HUES48 (cell line): ENCODE data around the gene FAM76A.
"Not testable (repeated sequence)": the region's sequence is repeated elsewhere in the genome, so short reads cannot be mapped to it uniquely, and the experiment has no call there.

Experiments used
- H3K27ac ChIP-seq: one replicate; pipeline ENCODE4 v1.7.0; 2013; ENCODE audit warnings: low read depth, low read length, inconsistent platforms
- H3K27me3 ChIP-seq: 2 replicates; pipeline ENCODE4 v1.6.1; 2013; ENCODE audit warnings: mild to moderate bottlenecking, low read length; ENCODE audit not compliant: control insufficient read depth, insufficient read depth
- H3K36me3 ChIP-seq: 2 replicates; pipeline ENCODE4 v1.6.1; 2013; ENCODE audit warnings: low read length; ENCODE audit not compliant: control insufficient read depth, insufficient read depth
- H3K4me1 ChIP-seq: 2 replicates; pipeline ENCODE4 v1.6.1; 2013; ENCODE audit warnings: mild to moderate bottlenecking, low read length; ENCODE audit not compliant: control insufficient read depth, insufficient read depth
- H3K4me3 ChIP-seq: 2 replicates; pipeline ENCODE4 v1.5.1; 2013; ENCODE audit warnings: mild to moderate bottlenecking, low read depth, low read length
- H3K9ac ChIP-seq: 2 replicates; pipeline ENCODE4 v1.6.1; 2013; ENCODE audit warnings: mild to moderate bottlenecking, low read depth, low read length, moderate library complexity
- H3K9me3 ChIP-seq: 2 replicates; pipeline ENCODE4 v1.6.1; 2013; ENCODE audit warnings: low read length; ENCODE audit not compliant: control insufficient read depth, insufficient read depth

FAM76A gene

GRCh38 chr1:27808131-27808530 is 82.4 kb downstream of the FAM76A start:
- not testable (repeated sequence) for H3K9me3 ChIP-seq, H3K9ac ChIP-seq, H3K27me3 ChIP-seq, H3K4me3 ChIP-seq, H3K27ac ChIP-seq
- H3K36me3 ChIP-seq, result peaks cover 15% of the 10 kb centered on the region; the same call in 1 of the 2 replicates
- peaks cover 17% of the 10 kb centered on the region for H3K4me1 ChIP-seq

GRCh38 chr1:27809883-27810282 is 84.1 kb downstream of the FAM76A start:
- H3K9me3 ChIP-seq, result no peaks in the 10 kb centered on the region
- no peak overlapping the region for H3K27ac ChIP-seq
- peaks cover 9% of the 10 kb centered on the region; the same call in 1 of the 2 replicates for H3K36me3 ChIP-seq
- no peak overlapping the region for H3K9ac ChIP-seq
- H3K4me1 ChIP-seq, result peaks cover 17% of the 10 kb centered on the region
- H3K4me3 ChIP-seq, result no peak overlapping the region
- no peaks in the 10 kb centered on the region for H3K27me3 ChIP-seq

GRCh38 chr1:27811741-27812500 is 86.2 kb downstream of the FAM76A start:
- Histone ChIP-seq H3K36me3 (peaks cover 4% of the 10 kb centered on the region; the same call in 1 of the 2 replicates), H3K9ac (no peak overlapping the region), H3K4me1 (peaks cover 11% of the 10 kb centered on the region), H3K27me3 (no peaks in the 10 kb centered on the region), H3K27ac (no peak overlapping the region), H3K4me3 (no peak overlapping the region), H3K9me3 (no peaks in the 10 kb centered on the region)
